Measurements from ENCODE around the gene UBE4B.
A peak's percentile ranks its signal among the peaks of the same experiment; 100 is the strongest.

The UBE4B gene

DNA sequence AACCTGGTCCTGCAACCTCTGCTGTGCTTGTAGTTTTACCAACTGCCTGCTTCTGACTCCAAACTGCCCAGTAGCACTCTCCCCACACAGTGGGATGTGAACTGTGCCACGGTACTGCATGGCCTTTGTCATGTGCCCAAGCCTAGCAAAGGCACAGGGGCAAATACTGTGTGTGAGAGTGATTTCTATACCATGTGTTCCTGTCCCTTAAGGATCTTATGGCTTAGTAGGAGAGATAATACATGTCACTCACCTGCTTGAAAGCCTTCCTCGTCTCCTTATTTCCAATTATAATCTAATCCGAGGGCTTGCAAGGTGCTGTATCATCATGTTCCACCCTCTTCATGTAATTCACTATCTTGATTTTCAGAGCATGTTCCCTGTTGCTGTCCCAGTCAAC is 51.3 kb downstream of the UBE4B start:
- TF ChIP-seq, protein P1, sequence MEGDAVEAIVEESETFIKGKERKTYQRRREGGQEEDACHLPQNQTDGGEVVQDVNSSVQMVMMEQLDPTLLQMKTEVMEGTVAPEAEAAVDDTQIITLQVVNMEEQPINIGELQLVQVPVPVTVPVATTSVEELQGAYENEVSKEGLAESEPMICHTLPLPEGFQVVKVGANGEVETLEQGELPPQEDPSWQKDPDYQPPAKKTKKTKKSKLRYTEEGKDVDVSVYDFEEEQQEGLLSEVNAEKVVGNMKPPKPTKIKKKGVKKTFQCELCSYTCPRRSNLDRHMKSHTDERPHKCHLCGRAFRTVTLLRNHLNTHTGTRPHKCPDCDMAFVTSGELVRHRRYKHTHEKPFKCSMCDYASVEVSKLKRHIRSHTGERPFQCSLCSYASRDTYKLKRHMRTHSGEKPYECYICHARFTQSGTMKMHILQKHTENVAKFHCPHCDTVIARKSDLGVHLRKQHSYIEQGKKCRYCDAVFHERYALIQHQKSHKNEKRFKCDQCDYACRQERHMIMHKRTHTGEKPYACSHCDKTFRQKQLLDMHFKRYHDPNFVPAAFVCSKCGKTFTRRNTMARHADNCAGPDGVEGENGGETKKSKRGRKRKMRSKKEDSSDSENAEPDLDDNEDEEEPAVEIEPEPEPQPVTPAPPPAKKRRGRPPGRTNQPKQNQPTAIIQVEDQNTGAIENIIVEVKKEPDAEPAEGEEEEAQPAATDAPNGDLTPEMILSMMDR (IDR thresholded peaks at IDR 0.05; ENCODE audit: low read depth, low read length), result no peak
- no peak for DNase-seq (ENCODE audit: extremely low read depth, low read depth)

DNA sequence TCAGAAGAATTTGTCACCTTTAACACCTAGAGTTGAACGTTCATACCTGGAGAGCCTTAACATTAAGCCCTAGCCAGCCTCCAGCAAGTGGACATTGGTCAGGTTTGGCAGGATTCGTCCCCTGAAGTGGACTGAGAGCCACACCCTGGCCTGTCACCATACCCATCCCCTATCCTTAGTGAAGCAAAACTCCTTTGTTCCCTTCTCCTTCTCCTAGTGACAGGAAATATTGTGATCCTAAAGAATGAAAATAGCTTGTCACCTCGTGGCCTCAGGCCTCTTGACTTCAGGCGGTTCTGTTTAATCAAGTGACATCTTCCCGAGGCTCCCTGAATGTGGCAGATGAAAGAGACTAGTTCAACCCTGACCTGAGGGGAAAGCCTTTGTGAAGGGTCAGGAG is 52.3 kb downstream of the UBE4B start:
- TF ChIP-seq, protein P1 (IDR thresholded peaks at IDR 0.05; ENCODE audit: low read depth, low read length), result no peak
- DNase-seq (ENCODE audit: extremely low read depth, low read depth), result no peak

- DNase-seq (ENCODE audit: extremely low read depth, low read depth), result no peak
- TF ChIP-seq, protein P1 (IDR thresholded peaks at IDR 0.05; ENCODE audit: low read depth, low read length), result no peak
These were observed 54.5 kb downstream of the UBE4B start for GRCh38 chr1:10087210-10087609.

- TF ChIP-seq, protein P1 (IDR thresholded peaks at IDR 0.05; ENCODE audit: low read depth, low read length), result peak; percentile 13
These were observed 69.2 kb downstream of the UBE4B start for GRCh38 chr1:10101929-10102328.

DNA sequence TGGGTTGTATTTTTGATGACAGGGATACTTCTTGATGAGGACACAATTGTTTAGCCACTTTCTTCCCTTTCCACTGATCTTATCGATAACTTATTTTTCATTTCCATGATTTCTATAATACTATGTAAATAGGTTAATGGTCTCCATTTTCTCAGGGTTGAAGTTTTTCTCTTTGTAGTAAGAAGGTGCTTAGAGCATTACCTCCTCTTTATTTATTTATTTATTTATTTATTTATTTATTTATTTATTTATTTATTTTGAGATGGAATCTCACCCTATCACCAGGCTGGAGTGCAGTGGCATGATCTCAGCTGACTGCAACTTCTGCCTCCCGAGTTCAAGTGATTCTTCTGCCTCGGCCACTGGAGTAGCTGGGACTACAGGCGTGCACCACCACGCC is 70.4 kb downstream of the UBE4B start:
- TF ChIP-seq, protein P1 (IDR thresholded peaks at IDR 0.05; ENCODE audit: low read depth, low read length), result no peak
- DNase-seq (ENCODE audit: extremely low read depth, low read depth), result no peak

More at GRCh38 chr1:10101929-10102328, 69.2 kb downstream of the UBE4B start:
- DNase-seq (ENCODE audit: extremely low read depth, low read depth), result no peak

DNA sequence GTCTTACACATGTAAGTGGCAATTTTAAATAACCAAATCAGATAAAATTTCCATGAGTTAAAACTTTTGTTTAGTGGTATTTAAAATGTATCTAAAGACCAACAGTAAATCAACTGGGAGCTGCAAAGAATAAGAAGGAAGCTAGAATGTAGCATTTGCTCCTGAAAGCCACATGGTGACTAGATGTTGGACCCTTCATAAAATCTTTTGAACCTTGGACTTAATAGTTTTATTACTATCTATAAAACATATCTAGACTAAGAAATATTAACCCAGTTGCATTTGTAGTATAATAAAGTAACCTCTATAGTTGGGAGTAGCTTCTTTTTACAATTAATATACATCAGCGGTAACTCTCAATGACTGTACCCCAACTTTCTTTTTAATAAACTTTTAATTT is 72.1 kb downstream of the UBE4B start:
- TF ChIP-seq, protein P1 (IDR thresholded peaks at IDR 0.05; ENCODE audit: low read depth, low read length), result no peak
- no peak for DNase-seq (ENCODE audit: extremely low read depth, low read depth)

GRCh38 chr1:10105484-10105883 is 72.7 kb downstream of the UBE4B start:
- no peak for DNase-seq (ENCODE audit: extremely low read depth, low read depth)

More at GRCh38 chr1:10105484-10105883, 72.7 kb downstream of the UBE4B start:
- TF ChIP-seq, protein P1 (IDR thresholded peaks at IDR 0.05; ENCODE audit: low read depth, low read length), result no peak
